K562 (cell line): ENCODE measurements around the gene POLD2. TPM values are rescaled to one million over a fixed set of nuclear protein-coding genes. Genes with fewer than 3 reads are reported as not detected.

Experiments
- ELF1 ChIP-seq: fragments of 200-800 bp; sonication (Bioruptor generic); IDR thresholded peaks from 2 replicates; pipeline ENCODE4 v1.6.1; 2016; ENCODE audit warnings: missing genetic modification characterization, missing compliant biosample characterization
- ERF ChIP-seq: fragments of 450-650 bp; formaldehyde crosslinking; IDR thresholded peaks from 2 replicates; pipeline ENCODE4 v1.4.0; 2020; ENCODE audit warnings: mild to moderate bottlenecking, mixed read lengths
- FOXJ2 ChIP-seq: fragments of 200-800 bp; sonication (Bioruptor generic); IDR thresholded peaks from 2 replicates; pipeline ENCODE4 v1.6.1; 2016; ENCODE audit warnings: missing genetic modification characterization, missing compliant biosample characterization
- HMGN3 ChIP-seq: IDR thresholded peaks from 2 replicates; pipeline ENCODE4 v1.6.1; 2011; ENCODE audit warnings: borderline replicate concordance, low read depth, mild to moderate bottlenecking, mixed read lengths, low read length; ENCODE audit not compliant: insufficient read length; ENCODE audit errors: extremely low read depth
- MIER1 ChIP-seq: fragments of 450-650 bp; IDR thresholded peaks from 2 replicates; pipeline ENCODE4 v1.6.1; 2016; ENCODE audit warnings: antibody characterized with exemption, mild to moderate bottlenecking, low read depth
- STAG1 ChIP-seq: sonication (generic); formaldehyde crosslinking; IDR thresholded peaks from 2 replicates; pipeline ENCODE4 v1.5.0; 2020; ENCODE audit warnings: missing genetic modification reagents, borderline replicate concordance
- XRCC4 ChIP-seq: IDR thresholded peaks from one replicate; pipeline ENCODE4 v1.6.1; 2011; ENCODE audit not compliant: insufficient read depth, insufficient read length; ENCODE audit errors: extremely low read depth
- ZNF444 ChIP-seq: fragments of 250-450 bp; sonication (Bioruptor Pico); IDR thresholded peaks from 2 replicates; pipeline ENCODE4 v1.4.0; 2020; ENCODE audit warnings: mild to moderate bottlenecking, moderate library complexity
- polyA plus RNA-seq, 8 experiments: library from polyadenylated mRNA; depleted of rRNA in 4 of 8; stranded (reverse) in 5 of 8; unstranded in 3 of 8; fragments of >200 nt; fragmentation: Nextera tagmentation in 2 of 8; fragmentation: Illumina TruSeq in 1 of 8; extraction: Ambion mirVana in 2 of 8; extraction: Trizol in 1 of 8; gene quantifications; 2 replicates each; pipeline versions ENCODE4 v1.2.1 to v1.2.3, GENCODE V29; 2011 to 2014; ENCODE audit warnings: inconsistent platforms in 1 of 8, missing spikeins in 1 of 8
- total RNA-seq, 7 experiments: library from RNA; depleted of rRNA in 6 of 7; stranded (reverse); fragments of >200 nt in 6 of 7; fragmentation: Illumina TruSeq in 2 of 7; extraction: Trizol in 2 of 7; gene quantifications; 2 replicates each; pipeline versions ENCODE4 v1.2.1 to v1.2.3, GENCODE V29; 2011 to 2021; ENCODE audit warnings: low replicate concordance in 1 of 7
- TF ChIP-seq, protein P1 (sequence below): sonication (generic); formaldehyde crosslinking; IDR thresholded peaks from 2 replicates; pipeline ENCODE4 v1.8.0; 2022; ENCODE audit warnings: missing genetic modification reagents, mild to moderate bottlenecking, borderline replicate concordance
- TF ChIP-seq, protein P2 (sequence below): sonication (generic); formaldehyde crosslinking; IDR thresholded peaks from 2 replicates; pipeline ENCODE4 v1.9.0; 2022; ENCODE audit warnings: mild to moderate bottlenecking, missing genetic modification reagents
- TF ChIP-seq, protein P3 (sequence below): fragments of 250-450 bp; sonication (Bioruptor Pico); IDR thresholded peaks from 2 replicates; pipeline ENCODE4 v1.8.0; 2021; ENCODE audit warnings: moderate library complexity, mild to moderate bottlenecking, inconsistent platforms
- TF ChIP-seq, protein P4 (sequence below): fragments of 250-450 bp; sonication (Bioruptor Pico); IDR thresholded peaks from 2 replicates; pipeline ENCODE4 v1.4.0; 2020; ENCODE audit warnings: mild to moderate bottlenecking, moderate library complexity, borderline replicate concordance
- TF ChIP-seq, protein P5 (sequence below): fragments of 450-650 bp; IDR thresholded peaks from 2 replicates; pipeline ENCODE4 v1.7.1; 2018; ENCODE audit warnings: mild to moderate bottlenecking, low read depth; ENCODE audit not compliant: partially characterized antibody
- TF ChIP-seq, protein P6 (sequence below): fragments of 450-650 bp; IDR thresholded peaks from 2 replicates; pipeline ENCODE4 v1.6.1; 2016; ENCODE audit warnings: antibody characterized with exemption
- TF ChIP-seq, protein P7 (sequence below): fragments of 450-650 bp; IDR thresholded peaks from 2 replicates; pipeline ENCODE4 v1.6.1; 2017; ENCODE audit warnings: antibody characterized with exemption

The POLD2 gene
- total and polyA plus RNA-seq, 9 of the 15 experiments (the other 6 are each of a cell fraction or from before 2014, with no cell fraction given) = 29.7 to 259 (median 225) TPM

DNA sequence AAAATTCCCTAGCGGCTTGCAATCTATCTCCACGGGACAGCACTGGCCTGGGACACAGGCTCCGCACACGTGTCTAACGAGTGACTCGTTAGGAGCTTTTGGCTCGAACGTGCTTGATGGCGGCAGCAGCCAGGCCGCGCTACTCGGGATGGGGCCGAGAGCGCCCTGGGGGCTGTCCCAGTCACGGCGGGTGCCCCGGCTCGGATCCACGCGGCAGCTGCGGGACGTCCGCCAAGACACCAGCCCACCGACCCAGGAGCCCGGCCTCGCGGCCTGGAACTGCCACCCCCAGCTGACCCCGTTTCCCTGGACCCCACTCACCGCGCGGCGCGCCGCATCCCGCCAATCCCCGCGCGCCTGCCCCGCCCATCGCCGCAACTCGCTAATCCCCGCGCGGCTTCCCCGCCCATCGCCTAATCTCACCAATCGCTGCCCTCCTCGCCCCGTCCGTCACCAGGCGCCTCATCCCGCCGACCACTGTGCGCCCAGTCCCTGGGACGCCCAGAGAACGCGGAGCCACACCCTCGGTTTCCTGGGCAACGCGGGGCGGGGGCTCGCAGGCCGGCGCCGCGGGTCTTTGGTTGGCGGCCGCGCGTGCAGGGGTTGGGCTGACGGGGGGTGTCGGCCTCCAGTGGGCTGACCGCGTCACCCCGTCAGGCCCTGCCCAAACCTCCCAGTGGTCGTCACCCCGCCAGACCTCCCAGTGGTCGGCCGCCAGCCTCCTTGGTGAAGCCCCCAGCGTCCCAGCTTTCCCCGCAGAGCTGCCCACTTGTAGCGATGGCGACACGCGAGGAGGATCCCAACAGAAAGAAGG is at the start of gene POLD2 (continued):
- TF ChIP-seq, protein P1, sequence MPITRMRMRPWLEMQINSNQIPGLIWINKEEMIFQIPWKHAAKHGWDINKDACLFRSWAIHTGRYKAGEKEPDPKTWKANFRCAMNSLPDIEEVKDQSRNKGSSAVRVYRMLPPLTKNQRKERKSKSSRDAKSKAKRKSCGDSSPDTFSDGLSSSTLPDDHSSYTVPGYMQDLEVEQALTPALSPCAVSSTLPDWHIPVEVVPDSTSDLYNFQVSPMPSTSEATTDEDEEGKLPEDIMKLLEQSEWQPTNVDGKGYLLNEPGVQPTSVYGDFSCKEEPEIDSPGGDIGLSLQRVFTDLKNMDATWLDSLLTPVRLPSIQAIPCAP (CRISPR knock-in tag) = no peak
- peak; percentile 30; the same call in 1 of the 2 replicates for TF ChIP-seq ERF (CRISPR knock-in tag)
- TF ChIP-seq HMGN3 = peak; percentile 71
- TF ChIP-seq, protein P2, sequence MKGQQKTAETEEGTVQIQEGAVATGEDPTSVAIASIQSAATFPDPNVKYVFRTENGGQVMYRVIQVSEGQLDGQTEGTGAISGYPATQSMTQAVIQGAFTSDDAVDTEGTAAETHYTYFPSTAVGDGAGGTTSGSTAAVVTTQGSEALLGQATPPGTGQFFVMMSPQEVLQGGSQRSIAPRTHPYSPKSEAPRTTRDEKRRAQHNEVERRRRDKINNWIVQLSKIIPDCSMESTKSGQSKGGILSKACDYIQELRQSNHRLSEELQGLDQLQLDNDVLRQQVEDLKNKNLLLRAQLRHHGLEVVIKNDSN = peak; percentile 34; the same call in 1 of the 2 replicates
- TF ChIP-seq, protein P3, sequence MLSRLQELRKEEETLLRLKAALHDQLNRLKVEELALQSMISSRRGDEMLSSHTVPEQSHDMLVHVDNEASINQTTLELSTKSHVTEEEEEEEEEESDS (CRISPR knock-in tag) = no peak
- TF ChIP-seq STAG1 (CRISPR knock-in tag) = no peak
- TF ChIP-seq, protein P4, sequence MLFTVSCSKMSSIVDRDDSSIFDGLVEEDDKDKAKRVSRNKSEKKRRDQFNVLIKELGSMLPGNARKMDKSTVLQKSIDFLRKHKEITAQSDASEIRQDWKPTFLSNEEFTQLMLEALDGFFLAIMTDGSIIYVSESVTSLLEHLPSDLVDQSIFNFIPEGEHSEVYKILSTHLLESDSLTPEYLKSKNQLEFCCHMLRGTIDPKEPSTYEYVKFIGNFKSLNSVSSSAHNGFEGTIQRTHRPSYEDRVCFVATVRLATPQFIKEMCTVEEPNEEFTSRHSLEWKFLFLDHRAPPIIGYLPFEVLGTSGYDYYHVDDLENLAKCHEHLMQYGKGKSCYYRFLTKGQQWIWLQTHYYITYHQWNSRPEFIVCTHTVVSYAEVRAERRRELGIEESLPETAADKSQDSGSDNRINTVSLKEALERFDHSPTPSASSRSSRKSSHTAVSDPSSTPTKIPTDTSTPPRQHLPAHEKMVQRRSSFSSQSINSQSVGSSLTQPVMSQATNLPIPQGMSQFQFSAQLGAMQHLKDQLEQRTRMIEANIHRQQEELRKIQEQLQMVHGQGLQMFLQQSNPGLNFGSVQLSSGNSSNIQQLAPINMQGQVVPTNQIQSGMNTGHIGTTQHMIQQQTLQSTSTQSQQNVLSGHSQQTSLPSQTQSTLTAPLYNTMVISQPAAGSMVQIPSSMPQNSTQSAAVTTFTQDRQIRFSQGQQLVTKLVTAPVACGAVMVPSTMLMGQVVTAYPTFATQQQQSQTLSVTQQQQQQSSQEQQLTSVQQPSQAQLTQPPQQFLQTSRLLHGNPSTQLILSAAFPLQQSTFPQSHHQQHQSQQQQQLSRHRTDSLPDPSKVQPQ (CRISPR knock-in tag) = no peak
- TF ChIP-seq, protein P5, sequence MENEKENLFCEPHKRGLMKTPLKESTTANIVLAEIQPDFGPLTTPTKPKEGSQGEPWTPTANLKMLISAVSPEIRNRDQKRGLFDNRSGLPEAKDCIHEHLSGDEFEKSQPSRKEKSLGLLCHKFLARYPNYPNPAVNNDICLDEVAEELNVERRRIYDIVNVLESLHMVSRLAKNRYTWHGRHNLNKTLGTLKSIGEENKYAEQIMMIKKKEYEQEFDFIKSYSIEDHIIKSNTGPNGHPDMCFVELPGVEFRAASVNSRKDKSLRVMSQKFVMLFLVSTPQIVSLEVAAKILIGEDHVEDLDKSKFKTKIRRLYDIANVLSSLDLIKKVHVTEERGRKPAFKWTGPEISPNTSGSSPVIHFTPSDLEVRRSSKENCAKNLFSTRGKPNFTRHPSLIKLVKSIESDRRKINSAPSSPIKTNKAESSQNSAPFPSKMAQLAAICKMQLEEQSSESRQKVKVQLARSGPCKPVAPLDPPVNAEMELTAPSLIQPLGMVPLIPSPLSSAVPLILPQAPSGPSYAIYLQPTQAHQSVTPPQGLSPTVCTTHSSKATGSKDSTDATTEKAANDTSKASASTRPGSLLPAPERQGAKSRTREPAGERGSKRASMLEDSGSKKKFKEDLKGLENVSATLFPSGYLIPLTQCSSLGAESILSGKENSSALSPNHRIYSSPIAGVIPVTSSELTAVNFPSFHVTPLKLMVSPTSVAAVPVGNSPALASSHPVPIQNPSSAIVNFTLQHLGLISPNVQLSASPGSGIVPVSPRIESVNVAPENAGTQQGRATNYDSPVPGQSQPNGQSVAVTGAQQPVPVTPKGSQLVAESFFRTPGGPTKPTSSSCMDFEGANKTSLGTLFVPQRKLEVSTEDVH = no peak
- TF ChIP-seq ELF1 = no peak
- no peak for TF ChIP-seq ZNF444 (CRISPR knock-in tag)
- TF ChIP-seq, protein P6, sequence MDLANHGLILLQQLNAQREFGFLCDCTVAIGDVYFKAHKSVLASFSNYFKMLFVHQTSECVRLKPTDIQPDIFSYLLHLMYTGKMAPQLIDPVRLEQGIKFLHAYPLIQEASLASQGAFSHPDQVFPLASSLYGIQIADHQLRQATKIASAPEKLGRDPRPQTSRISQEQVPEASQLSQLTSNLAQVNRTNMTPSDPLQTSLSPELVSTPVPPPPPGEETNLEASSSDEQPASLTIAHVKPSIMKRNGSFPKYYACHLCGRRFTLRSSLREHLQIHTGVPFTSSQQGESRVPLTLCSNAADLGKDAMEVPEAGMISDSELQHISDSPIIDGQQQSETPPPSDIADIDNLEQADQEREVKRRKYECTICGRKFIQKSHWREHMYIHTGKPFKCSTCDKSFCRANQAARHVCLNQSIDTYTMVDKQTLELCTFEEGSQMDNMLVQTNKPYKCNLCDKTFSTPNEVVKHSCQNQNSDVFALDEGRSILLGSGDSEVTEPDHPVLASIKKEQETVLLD = peak; percentile 11; the same call in 1 of the 2 replicates
- no peak for TF ChIP-seq XRCC4
- no peak for TF ChIP-seq FOXJ2
- TF ChIP-seq MIER1 = no peak
- TF ChIP-seq, protein P7, sequence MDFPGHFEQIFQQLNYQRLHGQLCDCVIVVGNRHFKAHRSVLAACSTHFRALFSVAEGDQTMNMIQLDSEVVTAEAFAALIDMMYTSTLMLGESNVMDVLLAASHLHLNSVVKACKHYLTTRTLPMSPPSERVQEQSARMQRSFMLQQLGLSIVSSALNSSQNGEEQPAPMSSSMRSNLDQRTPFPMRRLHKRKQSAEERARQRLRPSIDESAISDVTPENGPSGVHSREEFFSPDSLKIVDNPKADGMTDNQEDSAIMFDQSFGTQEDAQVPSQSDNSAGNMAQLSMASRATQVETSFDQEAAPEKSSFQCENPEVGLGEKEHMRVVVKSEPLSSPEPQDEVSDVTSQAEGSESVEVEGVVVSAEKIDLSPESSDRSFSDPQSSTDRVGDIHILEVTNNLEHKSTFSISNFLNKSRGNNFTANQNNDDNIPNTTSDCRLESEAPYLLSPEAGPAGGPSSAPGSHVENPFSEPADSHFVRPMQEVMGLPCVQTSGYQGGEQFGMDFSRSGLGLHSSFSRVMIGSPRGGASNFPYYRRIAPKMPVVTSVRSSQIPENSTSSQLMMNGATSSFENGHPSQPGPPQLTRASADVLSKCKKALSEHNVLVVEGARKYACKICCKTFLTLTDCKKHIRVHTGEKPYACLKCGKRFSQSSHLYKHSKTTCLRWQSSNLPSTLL = no peak
